SK-N-SH (cell line): Measurements from ENCODE around the gene CYP2S1. TPM values are rescaled to one million over a fixed set of nuclear protein-coding genes. Genes with fewer than 3 reads are reported as not detected.

Experiments used
- CTCF ChIA-PET: fragments of 300-600, 350-600 bp; formaldehyde crosslinking; extraction: SDS; loops from one replicate; lab custom pipeline; 2021; lab: Yijun Ruan, JAX
- POLR2A ChIA-PET: fragments of 350-600 bp; sonication (Branson Sonifier 250); formaldehyde crosslinking; extraction: SDS; loops from one replicate; lab custom pipeline; 2020; ENCODE audit warnings: antibody characterized with exemption, inconsistent platforms; lab: Yijun Ruan, JAX
- DNase-seq: peaks from one replicate; pipeline ENCODE4 v3.0.0; 2012
- H2AFZ ChIP-seq: fragments of 200-600 bp; sonication (generic); 2 replicates; pipeline ENCODE4 v1.8.1; 2016; ENCODE audit warnings: antibody characterized with exemption, mild to moderate bottlenecking, low read depth
- H3F3A ChIP-seq: fragments of 200-600 bp; sonication (generic); replicated peaks from 2 replicates; pipeline ENCODE3; 2016; ENCODE audit warnings: antibody characterized with exemption, mild to moderate bottlenecking; ENCODE audit not compliant: insufficient read depth
- H3K27ac ChIP-seq, 2 experiments: fragments of 200-500 bp in 1 of 2; fragments of 200-600 bp in 1 of 2; sonication (Bioruptor generic) in 1 of 2; sonication (generic), shearing (Covaris generic) in 1 of 2; 2 replicates each; pipeline versions ENCODE4 v1.5.1 to v1.6.1; 2014 to 2016; ENCODE audit warnings: low read depth in 2 of 2, inconsistent platforms in 1 of 2, low read length in 1 of 2, mild to moderate bottlenecking in 1 of 2, mixed read lengths in 1 of 2
- H3K27me3 ChIP-seq: fragments of 200-600 bp; sonication (generic), shearing (Covaris generic); 2 replicates; pipeline ENCODE4 v1.6.1; 2016; ENCODE audit warnings: mixed run types; ENCODE audit not compliant: insufficient read depth
- H3K36me3 ChIP-seq, 2 experiments: fragments of 200-500 bp in 1 of 2; fragments of 200-600 bp in 1 of 2; sonication (Bioruptor generic) in 1 of 2; sonication (generic) in 1 of 2; replicated peaks in 1 of 2; 2 replicates each; pipeline versions ENCODE3 to v1.5.1; 2014 to 2016; ENCODE audit warnings: low read length in 1 of 2, mild to moderate bottlenecking in 1 of 2; ENCODE audit not compliant: insufficient read depth in 2 of 2, control insufficient read depth in 1 of 2
- H3K4me1 ChIP-seq, 2 experiments: fragments of 200-500 bp in 1 of 2; fragments of 200-600 bp in 1 of 2; sonication (Bioruptor generic) in 1 of 2; sonication (generic), shearing (Covaris generic) in 1 of 2; 2 replicates each; pipeline versions ENCODE4 v1.5.1 to v1.6.1; 2014 to 2016; ENCODE audit warnings: low read depth in 1 of 2, low read length in 1 of 2, mixed run types in 1 of 2; ENCODE audit not compliant: insufficient read depth in 2 of 2, control insufficient read depth in 1 of 2
- H3K4me2 ChIP-seq: fragments of 200-600 bp; sonication (generic), shearing (Covaris generic); 2 replicates; pipeline ENCODE4 v1.6.1; 2017; ENCODE audit warnings: mixed run types
- H3K4me3 ChIP-seq, 2 experiments: fragments of 200-500 bp in 1 of 2; fragments of 200-600 bp in 1 of 2; sonication (Bioruptor generic) in 1 of 2; sonication (generic), shearing (Covaris generic) in 1 of 2; 2 replicates each; pipeline versions ENCODE4 v1.5.1 to v1.8.1; 2014 to 2016; ENCODE audit warnings: low read depth in 2 of 2, inconsistent platforms in 1 of 2, low read length in 1 of 2, mild to moderate bottlenecking in 1 of 2, mixed read lengths in 1 of 2, moderate library complexity in 1 of 2
- H3K79me2 ChIP-seq: fragments of 200-600 bp; sonication (generic); 2 replicates; pipeline ENCODE4 v1.8.1; 2017; ENCODE audit warnings: mild to moderate bottlenecking; ENCODE audit not compliant: insufficient read depth
- H3K9ac ChIP-seq: fragments of 200-600 bp; sonication (generic); 2 replicates; pipeline ENCODE4 v1.6.1; 2017; ENCODE audit warnings: mixed run types
- H3K9me2 ChIP-seq: fragments of 200-600 bp; sonication (generic); 2 replicates; pipeline ENCODE4 v1.6.1; 2017; ENCODE audit warnings: mixed run types
- H3K9me3 ChIP-seq: fragments of 200-600 bp; sonication (generic); 2 replicates; pipeline ENCODE4 v1.6.1; 2017; ENCODE audit warnings: mixed run types, mild to moderate bottlenecking, moderate library complexity
- H4K20me1 ChIP-seq: fragments of 200-600 bp; sonication (generic); 2 replicates; pipeline ENCODE4 v1.6.1; 2017; ENCODE audit warnings: mild to moderate bottlenecking, mixed run types; ENCODE audit not compliant: insufficient read depth
- CHD2 ChIP-seq: fragments of 150-350 bp; IDR thresholded peaks from 2 replicates; pipeline ENCODE4 v1.6.1; 2018; ENCODE audit warnings: low read length; ENCODE audit not compliant: partially characterized antibody
- FOXM1 ChIP-seq: IDR thresholded peaks from 2 replicates; pipeline ENCODE4 v1.4.0; 2012; ENCODE audit warnings: low read depth, mild to moderate bottlenecking
- IRF3 ChIP-seq: fragments of 150-350 bp; IDR thresholded peaks from 2 replicates; pipeline ENCODE4 v1.6.1; 2016; ENCODE audit warnings: mild to moderate bottlenecking, low read depth, low read length
- MAX ChIP-seq: IDR thresholded peaks from 2 replicates; pipeline ENCODE4 v1.4.0; 2012; ENCODE audit warnings: low read depth
- MEF2A ChIP-seq: IDR thresholded peaks from 2 replicates; pipeline ENCODE4 v1.4.0; 2012; ENCODE audit warnings: low read depth, borderline replicate concordance
- MXI1 ChIP-seq: IDR thresholded peaks from 2 replicates; pipeline ENCODE4 v1.6.1; 2012; ENCODE audit warnings: mild to moderate bottlenecking, low read depth, low read length, improper control_type of control experiment
- NRF1 ChIP-seq: IDR thresholded peaks from 2 replicates; pipeline ENCODE4 v1.6.1; 2012; ENCODE audit warnings: low read depth, mild to moderate bottlenecking, low read length
- PBX3 ChIP-seq: IDR thresholded peaks from 2 replicates; pipeline ENCODE4; 2012
- POLR2AphosphoS5 ChIP-seq: IDR thresholded peaks from 2 replicates; pipeline ENCODE4 v1.6.1; 2012; ENCODE audit warnings: low read depth, low read length
- REST ChIP-seq: IDR thresholded peaks from 2 replicates; pipeline ENCODE4 v1.6.1; 2012; ENCODE audit warnings: mild to moderate bottlenecking, low read depth, low read length, moderate library complexity
- TAF1 ChIP-seq: IDR thresholded peaks from 2 replicates; pipeline ENCODE4 v1.6.1; 2012; ENCODE audit warnings: low read depth, mild to moderate bottlenecking, low read length, moderate library complexity, borderline replicate concordance
- TCF12 ChIP-seq: IDR thresholded peaks from 2 replicates; pipeline ENCODE4 v1.4.0; 2012
- USF2 ChIP-seq: fragments of 150-350 bp; IDR thresholded peaks from 2 replicates; pipeline ENCODE4 v1.6.1; 2017; ENCODE audit warnings: antibody characterized with exemption, low read length, low read depth, borderline replicate concordance
- ZBTB33 ChIP-seq: IDR thresholded peaks from 2 replicates; pipeline ENCODE4 v1.4.0; 2012; ENCODE audit warnings: low read depth, borderline replicate concordance
- WGBS: methylation state at CpG from one replicate; pipeline ENCODE4 v1.1.6; 2017; ENCODE audit warnings: low lambda C conversion rate; 5-methylcytosine and 5-hydroxymethylcytosine counted together
- polyA plus RNA-seq, 3 experiments: library from polyadenylated mRNA; depleted of rRNA; stranded (reverse); fragments of >200 nt; gene quantifications; 2 replicates each; pipeline ENCODE4 v1.2.3, GENCODE V29; 2012

CYP2S1 gene
- polyA plus RNA-seq, 1 of the 3 experiments (the other 2 are of a cell fraction), result 0.67 TPM

GRCh38 chr19:41248895-41249294, 55.9 kb downstream of the CYP2S1 start:
- no peak for DNase-seq
- no peak overlapping the region for H3K4me3 ChIP-seq

GRCh38 chr19:41249707-41250423, 56.8 kb downstream of the CYP2S1 start:
- CTCF ChIA-PET, result interaction anchor here (1.7 kb wide), 2 partner anchors 13 to 15 kb away, joined by 5 to 6 read pairs; partner anchors contain the start of gene HNRNPUL1
- Histone ChIP-seq H3K27me3 (no peaks in the 10 kb centered on the region), H4K20me1 (no peaks in the 10 kb centered on the region), H3K4me2 (no peak overlapping the region), H3K9me2 (no peaks in the 10 kb centered on the region), H3F3A (peaks cover 49% of the 10 kb centered on the region), H3K9ac (no peak overlapping the region), H3K27ac (no peak overlapping the region), H3K79me2 (peaks cover 24% of the 10 kb centered on the region), H3K4me1 (no peaks in the 10 kb centered on the region), H3K36me3 (peaks cover 29 to 80% of the 10 kb centered on the region in 2 experiments), H3K9me3 (no peaks in the 10 kb centered on the region), H2AFZ (no peak overlapping the region), H3K4me3 (no peak overlapping the region; a peak in 1 of 4 replicates)
- 78% methylated on average over 9 of the region's 9 CpGs for WGBS
- no peak for DNase-seq
- POLR2A ChIA-PET, result no interaction called here
- no peak for TF ChIP-seq MXI1
- TF ChIP-seq TAF1, result no peak
- no peak for TF ChIP-seq ZBTB33
- TF ChIP-seq REST, result no peak
- no peak for TF ChIP-seq USF2
- TF ChIP-seq FOXM1, result no peak
- TF ChIP-seq TCF12, result no peak

More at GRCh38 chr19:41248895-41249294, 55.9 kb downstream of the CYP2S1 start:
- CTCF ChIA-PET, result interaction anchor here (0.7 to 1.7 kb wide), 3 partner anchors 10 to 14 kb away, joined by 3 to 5 read pairs (median 3); no protein-coding TSS in a partner anchor
- 93% methylated on average over 4 of the region's 4 CpGs for WGBS
- peaks cover 43% of the 10 kb centered on the region for H3F3A ChIP-seq
- no peak overlapping the region for H3K27ac ChIP-seq
- no peak overlapping the region for H3K4me2 ChIP-seq
- H3K9ac ChIP-seq, result no peak overlapping the region
- TF ChIP-seq POLR2AphosphoS5 (0 out of 2 replicates have a peak, but pooled peaks have one; percentile 11), PBX3 (no peak), IRF3 (no peak), MAX (no peak), NRF1 (no peak), MEF2A (no peak), CHD2 (no peak)
- H3K9me2 ChIP-seq, result no peaks in the 10 kb centered on the region
- POLR2A ChIA-PET, result no interaction called here
- no peak overlapping the region for H2AFZ ChIP-seq
- peaks cover 29 to 80% of the 10 kb centered on the region in 2 experiments for H3K36me3 ChIP-seq
- H3K27me3 ChIP-seq, result no peaks in the 10 kb centered on the region
- H3K4me1 ChIP-seq, result no peaks in the 10 kb centered on the region
- no peaks in the 10 kb centered on the region for H4K20me1 ChIP-seq
- no peaks in the 10 kb centered on the region for H3K9me3 ChIP-seq
- peaks cover 23% of the 10 kb centered on the region for H3K79me2 ChIP-seq
